GM21367 (cell line): ENCODE measurements around the gene FAM53C.
"Not testable (repeated sequence)": the region's sequence is repeated elsewhere in the genome, so short reads cannot be mapped to it uniquely, and the experiment has no call there.

Source experiments
- ATAC-seq: cut with Tn5 transposase; IDR thresholded peaks from one replicate; pipeline ENCODE4 v1.9.1; 2021; ENCODE audit not compliant: unreplicated experiment

FAM53C gene

GRCh38 chr5:138389911-138390310 is 51.8 kb downstream of the FAM53C start:
- ATAC-seq, result not testable (repeated sequence)

GRCh38 chr5:138391859-138392386 is 53.9 kb downstream of the FAM53C start:
- no peak for ATAC-seq
